Fibroblast of lung (primary cell): ENCODE measurements around the gene FBXL2. TPM values are rescaled to one million over a fixed set of nuclear protein-coding genes. Genes with fewer than 3 reads are reported as not detected.

Experiments
- DNase-seq, 2 donors: peaks; one replicate each; pipeline versions ENCODE4 v3.0.0 to v3.0.0-alpha.2; 2010; ENCODE audit warnings: low read depth in 2 of 2
- H2AFZ ChIP-seq: 2 replicates; pipeline ENCODE4 v1.5.1; 2012; ENCODE audit warnings: low read length, control low read depth, inconsistent platforms
- H3K27ac ChIP-seq: 2 replicates; pipeline ENCODE4 v1.5.1; 2011; ENCODE audit warnings: low read length, control low read depth; ENCODE audit not compliant: insufficient read depth
- H3K27me3 ChIP-seq: 2 replicates; pipeline ENCODE4 v1.5.1; 2011; ENCODE audit warnings: mild to moderate bottlenecking, low read length; ENCODE audit not compliant: control insufficient read depth, insufficient read depth
- H3K36me3 ChIP-seq: 2 replicates; pipeline ENCODE4 v1.5.1; 2011; ENCODE audit warnings: low read length; ENCODE audit not compliant: control insufficient read depth, insufficient read depth
- H3K4me1 ChIP-seq: 2 replicates; pipeline ENCODE4 v1.5.1; 2011; ENCODE audit warnings: low read length; ENCODE audit not compliant: control insufficient read depth, insufficient read depth; ENCODE audit errors: extremely low read depth
- H3K4me2 ChIP-seq: 2 replicates; pipeline ENCODE4 v1.5.1; 2011; ENCODE audit warnings: low read length, control low read depth; ENCODE audit not compliant: insufficient read depth; ENCODE audit errors: extremely low read depth
- H3K4me3 ChIP-seq, 4 experiments: fragments of 200-600 bp in 1 of 4; sonication (generic) in 1 of 4; replicated peaks in 1 of 4; 2 replicates each; pipeline ENCODE4 v1.5.1; 2011 to 2016; ENCODE audit warnings: low read length in 4 of 4, low read depth in 3 of 4, mild to moderate bottlenecking in 3 of 4, control low read depth in 2 of 4, inconsistent platforms in 1 of 4, mixed read lengths in 1 of 4; ENCODE audit not compliant: insufficient read depth in 1 of 4; ENCODE audit errors: control extremely low read depth in 1 of 4
- H3K79me2 ChIP-seq: 2 replicates; pipeline ENCODE4 v1.5.1; 2012; ENCODE audit warnings: mild to moderate bottlenecking, low read length, inconsistent platforms; ENCODE audit not compliant: control insufficient read depth, insufficient read depth
- H3K9ac ChIP-seq: 2 replicates; pipeline ENCODE4 v1.5.1; 2011; ENCODE audit warnings: mild to moderate bottlenecking, low read length, control low read depth; ENCODE audit not compliant: insufficient read depth
- H3K9me3 ChIP-seq: 2 replicates; pipeline ENCODE4 v1.5.1; 2012; ENCODE audit warnings: low read depth, low read length; ENCODE audit not compliant: control insufficient read depth, insufficient read depth
- H4K20me1 ChIP-seq: 2 replicates; pipeline ENCODE4 v1.5.1; 2011; ENCODE audit warnings: low read length; ENCODE audit not compliant: control insufficient read depth, insufficient read depth; ENCODE audit errors: extremely low read depth
- EZH2 ChIP-seq: IDR thresholded peaks from 2 replicates; pipeline ENCODE4 v1.5.1; 2012; ENCODE audit warnings: low read length, control low read depth, mild to moderate bottlenecking; ENCODE audit errors: missing control alignments
- polyA plus RNA-seq, 2 donors: library from polyadenylated mRNA; depleted of rRNA in 1 of 2; stranded (reverse) in 1 of 2; unstranded in 1 of 2; fragments of >200 nt; gene quantifications; 2 replicates each; pipeline ENCODE4 v1.2.1, GENCODE V29; 2011 to 2012; ENCODE audit warnings: missing spikeins in 1 of 2
- total RNA-seq: library from RNA; depleted of rRNA; stranded (reverse); fragments of >200 nt; gene quantifications from 2 replicates; pipeline ENCODE4 v1.2.1, GENCODE V29; 2014
- TF ChIP-seq, protein P1 (sequence below), 2 donors: IDR thresholded peaks in 1 of 2; conservative IDR thresholded peaks in 1 of 2; 1 replicate in 1 of 2; 2 replicates in 1 of 2; pipeline ENCODE4 v1.5.1; 2011 to 2012; ENCODE audit warnings: low read length in 2 of 2, control low read depth in 1 of 2, inconsistent platforms in 1 of 2, low read depth in 1 of 2, mild to moderate bottlenecking in 1 of 2

The FBXL2 gene
- total and polyA plus RNA-seq, 2 donors (not counting 1 experiment from before 2014, with no cell fraction given): 16.2 to 26.5 TPM

DNA sequence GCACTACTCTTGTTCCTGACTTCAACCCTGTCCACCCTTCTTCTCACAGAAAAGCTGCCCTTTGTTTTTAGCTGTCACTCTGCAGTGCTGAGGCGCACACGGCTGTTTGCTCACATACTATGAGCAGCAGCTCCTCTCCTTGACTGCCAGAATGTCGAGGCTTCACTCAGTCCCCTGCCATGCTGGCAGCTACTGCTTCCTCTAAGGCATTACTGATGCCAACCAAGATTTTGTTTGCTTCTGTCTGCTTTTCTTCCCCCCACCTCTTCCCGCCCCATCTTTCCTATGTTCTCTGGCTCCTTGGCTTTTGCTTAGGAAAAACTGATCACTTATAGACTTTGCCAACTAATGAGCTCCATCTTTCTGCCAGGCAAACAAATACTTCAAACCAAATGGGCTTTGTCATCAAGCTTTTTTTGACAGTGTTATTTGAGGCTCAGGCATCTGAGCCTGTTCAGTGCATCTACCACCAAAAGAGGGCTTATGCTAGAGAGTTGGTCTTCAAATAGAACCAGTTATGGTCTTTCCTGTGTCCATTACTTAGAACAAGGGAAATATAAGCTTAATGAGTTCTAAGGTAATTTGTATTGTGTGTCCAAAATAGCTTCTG, 81.0 kb downstream of the FBXL2 start:
- no peaks in the 10 kb centered on the region for H3K79me2 ChIP-seq
- H3K4me2 ChIP-seq: no peak overlapping the region
- DNase-seq: no peak
- H3K4me3 ChIP-seq: no peak overlapping the region
- H2AFZ ChIP-seq: no peak overlapping the region
- H3K9me3 ChIP-seq: no peaks in the 10 kb centered on the region
- no peak overlapping the region for H3K27ac ChIP-seq
- H3K4me1 ChIP-seq: peaks cover 2% of the 10 kb centered on the region
- no peaks in the 10 kb centered on the region for H4K20me1 ChIP-seq
- H3K27me3 ChIP-seq: no peaks in the 10 kb centered on the region
- no peaks in the 10 kb centered on the region for H3K36me3 ChIP-seq
- no peak overlapping the region for H3K9ac ChIP-seq
- TF ChIP-seq EZH2: no peak
- TF ChIP-seq, protein P1, sequence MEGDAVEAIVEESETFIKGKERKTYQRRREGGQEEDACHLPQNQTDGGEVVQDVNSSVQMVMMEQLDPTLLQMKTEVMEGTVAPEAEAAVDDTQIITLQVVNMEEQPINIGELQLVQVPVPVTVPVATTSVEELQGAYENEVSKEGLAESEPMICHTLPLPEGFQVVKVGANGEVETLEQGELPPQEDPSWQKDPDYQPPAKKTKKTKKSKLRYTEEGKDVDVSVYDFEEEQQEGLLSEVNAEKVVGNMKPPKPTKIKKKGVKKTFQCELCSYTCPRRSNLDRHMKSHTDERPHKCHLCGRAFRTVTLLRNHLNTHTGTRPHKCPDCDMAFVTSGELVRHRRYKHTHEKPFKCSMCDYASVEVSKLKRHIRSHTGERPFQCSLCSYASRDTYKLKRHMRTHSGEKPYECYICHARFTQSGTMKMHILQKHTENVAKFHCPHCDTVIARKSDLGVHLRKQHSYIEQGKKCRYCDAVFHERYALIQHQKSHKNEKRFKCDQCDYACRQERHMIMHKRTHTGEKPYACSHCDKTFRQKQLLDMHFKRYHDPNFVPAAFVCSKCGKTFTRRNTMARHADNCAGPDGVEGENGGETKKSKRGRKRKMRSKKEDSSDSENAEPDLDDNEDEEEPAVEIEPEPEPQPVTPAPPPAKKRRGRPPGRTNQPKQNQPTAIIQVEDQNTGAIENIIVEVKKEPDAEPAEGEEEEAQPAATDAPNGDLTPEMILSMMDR (conservative IDR thresholded peaks at IDR 0.05 in 1 of 2, IDR thresholded peaks at IDR 0.05 in 1 of 2; ENCODE audit: low read depth in 1 of 2, low read length in 2 of 2): no peak

DNA sequence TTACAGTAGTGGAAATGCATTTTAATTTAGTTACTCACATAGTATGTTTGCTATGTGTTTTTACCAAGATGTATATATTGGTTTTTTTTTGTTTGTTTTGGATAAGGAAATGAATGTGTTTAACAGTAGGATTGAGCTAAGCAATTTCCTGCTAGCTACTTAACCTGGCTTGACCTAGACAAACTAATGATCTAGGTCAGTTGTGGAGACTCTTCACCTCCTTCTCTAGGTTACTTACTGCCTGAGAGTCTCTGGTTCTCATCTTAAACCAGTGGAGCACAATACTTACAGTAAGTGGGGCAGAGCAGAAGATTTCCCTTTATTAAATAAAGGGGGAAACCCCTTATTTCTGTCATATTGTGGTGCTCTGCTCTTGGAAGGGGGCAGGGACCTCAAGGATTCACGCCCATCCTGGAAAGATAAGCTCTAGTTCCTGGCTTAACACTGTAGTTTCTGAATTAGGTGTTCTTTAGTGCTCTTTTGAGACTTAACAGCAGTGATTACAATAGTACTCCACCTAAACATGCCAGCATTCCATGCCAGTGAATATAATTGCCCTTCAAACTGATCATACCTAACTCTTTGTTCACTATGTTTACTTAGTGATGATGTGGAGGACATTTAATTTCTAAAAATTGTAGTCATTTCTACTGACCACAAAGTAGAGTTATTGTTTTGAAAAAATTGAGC, 83.0 kb downstream of the FBXL2 start:
- no peak overlapping the region for H3K9ac ChIP-seq
- H3K36me3 ChIP-seq: no peaks in the 10 kb centered on the region
- no peaks in the 10 kb centered on the region for H3K27me3 ChIP-seq
- DNase-seq: peak; percentile 34 to 91
- H3K4me2 ChIP-seq: peak overlapping the region; percentile 65
- peak overlapping the region; percentile 37 for H3K27ac ChIP-seq
- H3K4me3 ChIP-seq: no peak overlapping the region
- H4K20me1 ChIP-seq: no peaks in the 10 kb centered on the region
- no peaks in the 10 kb centered on the region for H3K79me2 ChIP-seq
- peaks cover 5% of the 10 kb centered on the region for H3K4me1 ChIP-seq
- no peak overlapping the region for H2AFZ ChIP-seq
- TF ChIP-seq, protein P1 (conservative IDR thresholded peaks at IDR 0.05 in 1 of 2, IDR thresholded peaks at IDR 0.05 in 1 of 2; ENCODE audit: low read depth in 1 of 2, low read length in 2 of 2): no peak
- no peak for TF ChIP-seq EZH2
- H3K9me3 ChIP-seq: no peaks in the 10 kb centered on the region

DNA sequence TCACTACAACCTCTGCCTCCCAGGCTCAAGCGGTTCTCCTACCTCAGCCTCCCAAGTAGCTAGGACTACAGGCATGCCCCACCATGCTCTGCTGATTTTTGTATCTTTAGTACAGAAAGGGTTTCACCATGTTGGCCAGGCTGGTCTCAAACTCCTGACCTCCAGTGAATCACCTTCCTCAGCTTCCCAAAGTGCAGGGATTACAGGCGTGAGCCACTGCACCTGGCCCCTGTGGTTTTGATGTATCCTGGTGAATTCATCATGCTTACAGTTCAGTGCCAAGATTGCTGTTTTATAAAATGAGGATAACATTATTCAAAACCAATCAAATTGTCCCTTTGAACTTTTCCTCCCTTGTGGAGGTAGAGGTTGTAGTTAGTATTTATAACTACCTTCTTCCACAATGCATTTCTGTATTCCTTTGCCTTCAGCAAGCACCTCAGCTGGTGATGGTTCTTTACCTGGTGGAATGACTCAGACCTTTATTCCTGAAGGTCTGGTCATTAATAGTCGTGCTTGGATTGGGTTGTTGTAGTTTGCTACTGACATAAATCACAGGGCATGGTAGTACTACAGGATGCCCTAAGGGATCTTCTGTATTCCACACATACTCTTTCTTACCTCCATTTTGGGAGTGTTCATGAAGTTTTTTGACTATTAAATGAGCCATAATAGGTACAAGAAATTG, 86.0 kb downstream of the FBXL2 start:
- DNase-seq: peak in 1 of 2 donors; percentile 47
- Histone ChIP-seq H3K9me3 (no peaks in the 10 kb centered on the region), H2AFZ (no peak overlapping the region), H3K27ac (no peak overlapping the region), H3K4me1 (peaks cover 5% of the 10 kb centered on the region), H3K4me2 (no peak overlapping the region), H3K9ac (no peak overlapping the region), H3K27me3 (no peaks in the 10 kb centered on the region), H3K79me2 (no peaks in the 10 kb centered on the region), H4K20me1 (no peaks in the 10 kb centered on the region), H3K36me3 (no peaks in the 10 kb centered on the region), H3K4me3 (no peak overlapping the region)
- TF ChIP-seq, protein P1 (conservative IDR thresholded peaks at IDR 0.05 in 1 of 2, IDR thresholded peaks at IDR 0.05 in 1 of 2; ENCODE audit: low read depth in 1 of 2, low read length in 2 of 2): no peak
- no peak for TF ChIP-seq EZH2
